K562 (cell line): Measurements from ENCODE around the gene DSG2. TPM values are rescaled to one million over a fixed set of nuclear protein-coding genes. Genes with fewer than 3 reads are reported as not detected.
A peak's percentile ranks its signal among the peaks of the same experiment; 100 is the strongest.

Source experiments
- ATAC-seq: fragments of 200-7000 bp; cut with Tn5 transposase; 3 replicates; pipeline ENCODE4 v1.9.1; 2020; ENCODE audit warnings: moderate library complexity
- BruUV-seq: library from RNA; stranded (reverse); fragments of 400-500 nt; replicated peaks from 2 replicates; lab custom pipeline; 2021; lab: Mats Ljungman, UMichigan
- CTCF ChIA-PET: fragments of 300-600 bp; formaldehyde crosslinking; extraction: SDS; loops from one replicate; lab custom pipeline; 2021; ENCODE audit warnings: low intra/inter-chr PET ratio; lab: Yijun Ruan, JAX
- POLR2A ChIA-PET: fragments of 300-600, 350-650 bp; sonication (Branson Sonifier 250); formaldehyde crosslinking; extraction: SDS; loops from one replicate; lab custom pipeline; 2021; ENCODE audit warnings: antibody characterized with exemption, inconsistent platforms; lab: Yijun Ruan, JAX
- DNase-seq, 4 experiments: peaks; one replicate each; pipeline versions ENCODE4 v3.0.0 to v3.0.0-alpha.2; 2011 to 2018; ENCODE audit warnings: low spot score in 3 of 4, mixed read lengths in 3 of 4; ENCODE audit errors: extremely low read depth in 1 of 4
- FAIRE-seq: peaks from 2 replicates; lab custom pipeline; 2011; peaks lifted over from hg19 to GRCh38; lab: Jason Lieb, UNC
- H2AFZ ChIP-seq: 2 replicates; pipeline ENCODE4 v1.6.0; 2011; ENCODE audit warnings: low read depth, low read length, control low read depth, inconsistent platforms
- H3K27ac ChIP-seq: fragments of 200-600 bp; 3 replicates; pipeline ENCODE4 v1.8.0; 2011; ENCODE audit warnings: low read depth, mild to moderate bottlenecking, control low read depth, inconsistent platforms, low read length, moderate library complexity, mixed read lengths; ENCODE audit errors: extremely low read depth
- H3K27me3 ChIP-seq, 2 experiments: fragments of 300-600 bp in 1 of 2; 2 replicates in 1 of 2; 3 replicates in 1 of 2; pipeline versions ENCODE4 v1.6.0 to v1.8.0; 2011; ENCODE audit warnings: inconsistent platforms in 2 of 2, low read length in 2 of 2, mild to moderate bottlenecking in 1 of 2, mixed read lengths in 1 of 2, moderate library complexity in 1 of 2; ENCODE audit not compliant: control insufficient read depth in 2 of 2, insufficient read depth in 2 of 2
- H3K36me3 ChIP-seq: fragments of 300-600 bp; 3 replicates; pipeline ENCODE4 v1.8.0; 2011; ENCODE audit warnings: mild to moderate bottlenecking, low read length, inconsistent platforms; ENCODE audit not compliant: control insufficient read depth, insufficient read depth
- H3K4me1 ChIP-seq, 2 experiments: fragments of 200-600 bp in 1 of 2; replicated peaks in 1 of 2; 2 replicates in 1 of 2; 3 replicates in 1 of 2; pipeline versions ENCODE4 v1.5.1 to v1.8.0; 2011; ENCODE audit warnings: inconsistent platforms in 2 of 2, low read length in 2 of 2, mild to moderate bottlenecking in 1 of 2, mixed read lengths in 1 of 2, moderate library complexity in 1 of 2; ENCODE audit not compliant: control insufficient read depth in 2 of 2, insufficient read depth in 2 of 2
- H3K4me2 ChIP-seq: 2 replicates; pipeline ENCODE4 v1.6.1; 2011; ENCODE audit warnings: low read length, control low read depth, inconsistent platforms, mixed read lengths; ENCODE audit not compliant: insufficient read depth
- H3K4me3 ChIP-seq: fragments of 200-600 bp; sonication (generic), shearing (Covaris generic); 2 replicates; pipeline ENCODE4 v1.5.1; 2016; ENCODE audit warnings: control low read depth, inconsistent platforms
- H3K79me2 ChIP-seq: fragments of 200-600 bp; 3 replicates; pipeline ENCODE4 v1.8.0; 2011; ENCODE audit warnings: low read length, inconsistent platforms; ENCODE audit not compliant: control insufficient read depth, insufficient read depth
- H3K9ac ChIP-seq, 2 experiments: 2 replicates each; pipeline versions ENCODE4 v1.6.0 to v1.6.1; 2011; ENCODE audit warnings: low read depth in 2 of 2, low read length in 2 of 2, control low read depth in 1 of 2, inconsistent platforms in 1 of 2, mild to moderate bottlenecking in 1 of 2, mixed read lengths in 1 of 2; ENCODE audit not compliant: insufficient read depth in 1 of 2
- H3K9me1 ChIP-seq: one replicate; pipeline ENCODE4 v1.6.0; 2011; ENCODE audit warnings: inconsistent platforms, mild to moderate bottlenecking, low read length, moderate library complexity; ENCODE audit not compliant: control insufficient read depth, insufficient read depth
- H3K9me3 ChIP-seq: replicated peaks from 2 replicates; pipeline ENCODE4 v1.5.1; 2011; ENCODE audit warnings: low read depth, low read length, inconsistent platforms; ENCODE audit not compliant: control insufficient read depth, insufficient read depth
- H4K20me1 ChIP-seq: replicated peaks from 2 replicates; pipeline ENCODE4 v1.6.1; 2011; ENCODE audit warnings: low read length, inconsistent platforms, mixed read lengths; ENCODE audit not compliant: control insufficient read depth, insufficient read depth
- ERF ChIP-seq: fragments of 450-650 bp; formaldehyde crosslinking; IDR thresholded peaks from 2 replicates; pipeline ENCODE4 v1.4.0; 2020; ENCODE audit warnings: mild to moderate bottlenecking, mixed read lengths
- GATAD2A ChIP-seq: fragments of 450-650 bp; IDR thresholded peaks from 2 replicates; pipeline ENCODE4 v1.6.1; 2017
- MED1 ChIP-seq: sonication (generic); formaldehyde crosslinking; IDR thresholded peaks from 2 replicates; pipeline ENCODE4 v1.8.1; 2023; ENCODE audit warnings: missing genetic modification reagents, borderline replicate concordance
- NR2C1 ChIP-seq, 2 experiments: fragments of 450-650 bp; IDR thresholded peaks; 2 replicates each; pipeline ENCODE4 v1.6.1; 2017; ENCODE audit warnings: mild to moderate bottlenecking in 2 of 2, antibody characterized with exemption in 1 of 2, inconsistent platforms in 1 of 2, missing compliant biosample characterization in 1 of 2, missing genetic modification characterization in 1 of 2
- PHTF2 ChIP-seq: fragments of 250-450 bp; sonication (Bioruptor Pico); IDR thresholded peaks from 2 replicates; pipeline ENCODE4 v1.5.0; 2021; ENCODE audit warnings: mild to moderate bottlenecking
- PRPF4 ChIP-seq: fragments of 200-400 bp; formaldehyde crosslinking; IDR thresholded peaks from one replicate; pipeline ENCODE4 v1.6.1; 2017; ENCODE audit warnings: low read length, low read depth, mild to moderate bottlenecking; ENCODE audit not compliant: insufficient read depth, poor library complexity, severe bottlenecking
- ZNF717 ChIP-seq: fragments of 250-450 bp; sonication (Bioruptor Pico); IDR thresholded peaks from 2 replicates; pipeline ENCODE4 v1.5.0; 2021
- WGBS: fragments of 100-300 bp; shearing (Covaris generic); methylation state at CpG from one replicate; pipeline ENCODE4 v1.1.6; 2016; ENCODE audit warnings: low coverage, mixed read lengths; ENCODE audit not compliant: insufficient coverage; ENCODE audit errors: missing lambda C conversion rate; 5-methylcytosine and 5-hydroxymethylcytosine counted together
- in situ Hi-C: fragments of 300-500 bp; cut with MboI; formaldehyde crosslinking; loops from 4 replicates; pipeline ENCODE4 v1.15.0; 2018; ENCODE audit warnings: inconsistent platforms, mixed read lengths
- intact Hi-C: fragments of 100-400 bp; cut with micrococcal nuclease; formaldehyde crosslinking; loops from 2 replicates; pipeline ENCODE4 v1.14.2; 2022
- polyA plus RNA-seq, 8 experiments: library from polyadenylated mRNA; depleted of rRNA in 4 of 8; stranded (reverse) in 5 of 8; unstranded in 3 of 8; fragments of >200 nt; fragmentation: Nextera tagmentation in 2 of 8; fragmentation: Illumina TruSeq in 1 of 8; extraction: Ambion mirVana in 2 of 8; extraction: Trizol in 1 of 8; gene quantifications; 2 replicates each; pipeline versions ENCODE4 v1.2.1 to v1.2.3, GENCODE V29; 2011 to 2014; ENCODE audit warnings: inconsistent platforms in 1 of 8, missing spikeins in 1 of 8
- total RNA-seq, 7 experiments: library from RNA; depleted of rRNA in 6 of 7; stranded (reverse); fragments of >200 nt in 6 of 7; fragmentation: Illumina TruSeq in 2 of 7; extraction: Trizol in 2 of 7; gene quantifications; 2 replicates each; pipeline versions ENCODE4 v1.2.1 to v1.2.3, GENCODE V29; 2011 to 2021; ENCODE audit warnings: low replicate concordance in 1 of 7
- TF ChIP-seq, protein P1 (sequence below): fragments of 250-450 bp; sonication (Bioruptor Pico); IDR thresholded peaks from 2 replicates; pipeline ENCODE4 v1.5.1; 2021; ENCODE audit warnings: mild to moderate bottlenecking
- TF ChIP-seq, protein P2 (sequence below): fragments of 250-450 bp; sonication (Bioruptor Pico); IDR thresholded peaks from 2 replicates; pipeline ENCODE4 v1.5.0; 2022; ENCODE audit warnings: mild to moderate bottlenecking

DSG2 gene
- total and polyA plus RNA-seq, 9 of the 15 experiments (the other 6 are each of a cell fraction or from before 2014, with no cell fraction given): 16.9 to 68.6 (median 41.3) TPM

DNA sequence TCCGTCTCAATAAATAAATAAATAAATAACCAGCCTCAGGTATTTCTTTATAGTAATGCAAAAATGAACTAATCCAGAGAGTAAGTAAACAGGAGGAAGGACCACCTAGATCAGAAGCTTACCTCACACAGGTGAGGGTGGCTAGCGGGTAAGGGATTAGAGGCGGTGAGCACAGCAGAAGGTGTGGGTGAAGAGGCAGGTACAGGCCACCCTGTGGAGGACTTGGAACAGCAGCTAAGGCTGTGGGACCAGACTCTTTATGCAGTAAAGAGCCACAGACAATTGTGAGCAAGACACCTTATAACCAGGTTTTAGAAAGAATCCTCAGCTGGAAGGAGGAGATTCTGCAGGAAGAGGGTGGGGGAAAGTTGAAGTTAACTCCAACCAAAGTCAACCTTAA lies 59.5 kb downstream of the DSG2 start:
- Histone ChIP-seq H4K20me1 (no peaks in the 10 kb centered on the region), H2AFZ (no peak overlapping the region), H3K9me1 (no peaks in the 10 kb centered on the region), H3K36me3 (no peaks in the 10 kb centered on the region), H3K27me3 (peaks cover 3 to 8% of the 10 kb centered on the region in 2 experiments; a peak in 4 of 5 replicates), H3K4me1 (no peaks in the 10 kb centered on the region), H3K4me3 (no peak overlapping the region), H3K9me3 (no peaks in the 10 kb centered on the region), H3K4me2 (no peak overlapping the region), H3K27ac (no peak overlapping the region), H3K9ac (no peak overlapping the region), H3K79me2 (no peaks in the 10 kb centered on the region)
- ATAC-seq (peak; percentile 70), DNase-seq (no peak), FAIRE-seq (no peak)
- intact Hi-C loops: loop anchor here (2.0 to 5.0 kb wide), 2 partner anchors 133 to 555 kb away; no protein-coding TSS in a partner anchor
- ChIA-PET CTCF (interaction anchor here (1.0 to 2.6 kb wide), 2 partner anchors 262 to 559 kb away, joined by 3 to 13 read pairs; no protein-coding TSS in a partner anchor), POLR2A (no interaction called here)
- in situ Hi-C loops: loop anchor here (10.0 kb wide), 1 partner anchor 267 kb away; no protein-coding TSS in a partner anchor
- 51% methylated on average over 3 of the region's 3 CpGs for WGBS
- no TSS peak for BruUV-seq
- TF ChIP-seq MED1 (CRISPR knock-in tag) (no peak), PRPF4 (no peak), ERF (no peak), PHTF2 (CRISPR knock-in tag) (no peak), NR2C1 (IDR thresholded peaks at IDR 0.05) (no peak), NR2C1 (tag; IDR thresholded peaks at IDR 0.05) (no peak), ZNF717 (no peak), GATAD2A (no peak)
- TF ChIP-seq, protein P1, sequence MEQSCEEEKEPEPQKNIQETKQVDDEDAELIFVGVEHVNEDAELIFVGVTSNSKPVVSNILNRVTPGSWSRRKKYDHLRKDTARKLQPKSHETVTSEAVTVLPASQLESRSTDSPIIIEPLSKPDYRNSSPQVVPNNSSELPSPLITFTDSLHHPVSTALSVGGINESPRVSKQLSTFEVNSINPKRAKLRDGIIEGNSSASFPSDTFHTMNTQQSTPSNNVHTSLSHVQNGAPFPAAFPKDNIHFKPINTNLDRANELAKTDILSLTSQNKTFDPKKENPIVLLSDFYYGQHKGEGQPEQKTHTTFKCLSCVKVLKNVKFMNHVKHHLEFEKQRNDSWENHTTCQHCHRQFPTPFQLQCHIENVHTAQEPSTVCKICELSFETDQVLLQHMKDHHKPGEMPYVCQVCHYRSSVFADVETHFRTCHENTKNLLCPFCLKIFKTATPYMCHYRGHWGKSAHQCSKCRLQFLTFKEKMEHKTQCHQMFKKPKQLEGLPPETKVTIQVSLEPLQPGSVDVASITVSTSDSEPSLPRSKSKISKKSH: no peak
- TF ChIP-seq, protein P2, sequence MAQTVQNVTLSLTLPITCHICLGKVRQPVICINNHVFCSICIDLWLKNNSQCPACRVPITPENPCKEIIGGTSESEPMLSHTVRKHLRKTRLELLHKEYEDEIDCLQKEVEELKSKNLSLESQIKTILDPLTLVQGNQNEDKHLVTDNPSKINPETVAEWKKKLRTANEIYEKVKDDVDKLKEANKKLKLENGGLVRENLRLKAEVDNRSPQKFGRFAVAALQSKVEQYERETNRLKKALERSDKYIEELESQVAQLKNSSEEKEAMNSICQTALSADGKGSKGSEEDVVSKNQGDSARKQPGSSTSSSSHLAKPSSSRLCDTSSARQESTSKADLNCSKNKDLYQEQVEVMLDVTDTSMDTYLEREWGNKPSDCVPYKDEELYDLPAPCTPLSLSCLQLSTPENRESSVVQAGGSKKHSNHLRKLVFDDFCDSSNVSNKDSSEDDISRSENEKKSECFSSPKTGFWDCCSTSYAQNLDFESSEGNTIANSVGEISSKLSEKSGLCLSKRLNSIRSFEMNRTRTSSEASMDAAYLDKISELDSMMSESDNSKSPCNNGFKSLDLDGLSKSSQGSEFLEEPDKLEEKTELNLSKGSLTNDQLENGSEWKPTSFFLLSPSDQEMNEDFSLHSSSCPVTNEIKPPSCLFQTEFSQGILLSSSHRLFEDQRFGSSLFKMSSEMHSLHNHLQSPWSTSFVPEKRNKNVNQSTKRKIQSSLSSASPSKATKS (CRISPR knock-in tag): no peak
